Body of pancreas (tissue), 4 donors: ENCODE measurements around the gene KPRP.

ENCODE experiments used
- CTCF ChIP-seq, 7 experiments: fragments of 450-650 bp in 4 of 7; fragments of 200-600 bp in 3 of 7; sonication (generic) in 3 of 7; IDR thresholded peaks; one replicate each; pipeline ENCODE4 v1.5.1; 2016 to 2019; ENCODE audit warnings: antibody characterized with exemption in 7 of 7
- POLR2A ChIP-seq, 3 donors: fragments of 450-650 bp; IDR thresholded peaks; one replicate each; pipeline ENCODE4 v1.6.1; 2016; ENCODE audit warnings: antibody characterized with exemption in 3 of 3, mild to moderate bottlenecking in 2 of 3

- TF ChIP-seq CTCF (IDR thresholded peaks at IDR 0.05) (no peak), POLR2A (IDR thresholded peaks at IDR 0.05) (no peak)
These were observed 37.9 kb downstream of the KPRP start for GRCh38 chr1:152795686-152796085.
